ENCODE results near the gene TRNAU1AP. TPM values are rescaled to one million over a fixed set of nuclear protein-coding genes. Genes with fewer than 3 reads are reported as not detected.
A peak's percentile ranks its signal among the peaks of the same experiment; 100 is the strongest.
"Not testable (repeated sequence)": the region's sequence is repeated elsewhere in the genome, so short reads cannot be mapped to it uniquely, and the experiment has no call there.

TRNAU1AP gene
- total RNA-seq, 8 experiments from 2014 or later = 11.7 to 40.1 (median 33.0) TPM

DNA sequence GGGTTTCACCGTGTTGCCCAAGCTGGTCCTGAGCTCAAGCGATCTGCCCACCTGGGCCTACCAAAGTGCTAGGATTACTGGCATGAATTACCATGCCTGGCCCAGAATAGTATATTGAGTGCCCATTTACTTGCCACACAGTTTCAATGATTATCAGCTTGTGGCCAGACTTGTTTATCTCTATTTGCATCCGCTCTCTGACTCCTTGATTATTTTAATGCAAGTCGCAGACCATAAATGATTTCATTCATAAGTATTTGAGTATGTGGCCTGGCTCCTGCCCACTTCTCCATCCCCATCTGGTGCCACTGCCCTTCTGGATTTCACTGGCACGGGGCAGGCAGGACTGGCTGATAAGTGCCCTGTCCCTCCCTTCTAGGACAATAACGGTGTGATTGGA lies 18.2 kb upstream of the TRNAU1AP start:
- Histone ChIP-seq H3K27ac (no peak overlapping the region), H3K4me1 (replicated peaks in 1 of 2) (no peaks in the 10 kb centered on the region), H3K4me3 (no peak overlapping the region)
- no peak for ATAC-seq (replicated peaks in 6 of 8)
- in situ Hi-C loops (cut with MboI; ENCODE audit: low pct_unique_long_range_greater_than_20kb in 2 of 9, low sequenced_read_pairs in 9 of 9, unreplicated experiment in 9 of 9) = no loop called here
- WGBS, 10 experiments = 73 to 100% (median 99%) methylated on average over 1 to 6 of the region's 6 CpGs

DNA sequence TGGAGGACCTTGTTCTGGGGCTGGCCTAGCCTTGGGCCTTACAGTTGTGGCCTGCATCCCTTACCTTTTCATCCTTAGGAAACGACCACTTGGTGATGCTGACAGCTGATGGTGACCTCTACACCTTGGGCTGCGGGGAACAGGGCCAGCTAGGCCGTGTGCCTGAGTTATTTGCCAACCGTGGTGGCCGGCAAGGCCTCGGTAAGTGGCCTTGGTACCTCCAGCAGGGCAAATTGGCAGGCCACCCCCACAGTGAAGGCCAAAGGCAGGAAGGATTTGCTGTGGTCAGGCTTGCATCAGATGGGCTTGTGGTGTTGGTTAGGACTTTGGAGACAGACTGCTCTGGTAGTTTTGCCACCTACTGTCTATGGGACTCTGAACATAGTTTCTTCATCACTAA lies 17.7 kb upstream of the TRNAU1AP start:
- in situ Hi-C loops (cut with MboI; ENCODE audit: low pct_unique_long_range_greater_than_20kb in 2 of 9, low sequenced_read_pairs in 9 of 9, unreplicated experiment in 9 of 9) = no loop called here
- ATAC-seq (replicated peaks in 6 of 8) = no peak
- 60 to 100% (median 94%) methylated on average over 1 to 6 of the region's 6 CpGs; no CpG with 5 or more reads in 6 of the 10 experiments for WGBS, 10 experiments

DNA sequence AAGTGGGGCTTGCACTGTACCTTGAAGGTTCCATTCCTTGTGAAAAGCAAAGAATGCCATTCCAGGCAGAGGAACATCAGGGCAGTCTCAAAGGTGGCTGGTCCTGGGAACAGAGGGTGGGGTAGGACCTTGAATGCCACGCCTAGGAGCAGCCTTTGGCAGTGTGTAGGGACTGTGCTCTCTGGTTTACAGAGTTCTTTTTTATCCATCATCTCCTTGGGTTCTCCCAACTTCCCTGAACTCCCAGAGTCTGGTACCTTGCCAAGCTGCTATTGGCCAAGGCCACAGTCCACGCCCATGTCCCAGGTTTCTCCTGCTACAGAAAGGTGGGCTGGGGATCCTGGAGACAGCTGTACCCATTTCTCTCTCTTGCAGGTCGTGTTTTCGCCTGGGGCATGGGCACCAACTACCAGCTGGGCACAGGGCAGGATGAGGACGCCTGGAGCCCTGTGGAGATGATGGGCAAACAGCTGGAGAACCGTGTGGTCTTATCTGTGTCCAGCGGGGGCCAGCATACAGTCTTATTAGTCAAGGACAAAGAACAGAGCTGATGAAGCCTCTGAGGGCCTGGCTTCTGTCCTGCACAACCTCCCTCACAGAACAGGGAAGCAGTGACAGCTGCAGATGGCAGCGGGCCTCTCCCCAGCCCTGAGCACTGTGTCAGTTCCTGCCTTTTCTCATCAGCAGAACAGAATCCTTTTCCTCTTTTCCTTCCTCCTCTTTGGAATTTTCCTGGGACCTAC lies 15.3 kb upstream of the TRNAU1AP start:
- no peak overlapping the region for H3K4me3 ChIP-seq
- H3K4me1 ChIP-seq (replicated peaks in 1 of 2) = no peaks in the 10 kb centered on the region
- WGBS, 10 experiments = 80 to 95% (median 86%) methylated on average over 1 to 8 of the region's 8 CpGs; no CpG with 5 or more reads in 3 of the 10 experiments
- H3K27ac ChIP-seq = no peak overlapping the region
- in situ Hi-C loops (cut with MboI; ENCODE audit: low pct_unique_long_range_greater_than_20kb in 2 of 9, low sequenced_read_pairs in 9 of 9, unreplicated experiment in 9 of 9) = no loop called here
- ATAC-seq (replicated peaks in 6 of 8) = no peak

More for the DNA sequence above, 17.7 kb upstream of the TRNAU1AP start:
- Histone ChIP-seq H3K4me1 (replicated peaks in 1 of 2) (no peaks in the 10 kb centered on the region), H3K4me3 (no peak overlapping the region), H3K27ac (no peak overlapping the region)

DNA sequence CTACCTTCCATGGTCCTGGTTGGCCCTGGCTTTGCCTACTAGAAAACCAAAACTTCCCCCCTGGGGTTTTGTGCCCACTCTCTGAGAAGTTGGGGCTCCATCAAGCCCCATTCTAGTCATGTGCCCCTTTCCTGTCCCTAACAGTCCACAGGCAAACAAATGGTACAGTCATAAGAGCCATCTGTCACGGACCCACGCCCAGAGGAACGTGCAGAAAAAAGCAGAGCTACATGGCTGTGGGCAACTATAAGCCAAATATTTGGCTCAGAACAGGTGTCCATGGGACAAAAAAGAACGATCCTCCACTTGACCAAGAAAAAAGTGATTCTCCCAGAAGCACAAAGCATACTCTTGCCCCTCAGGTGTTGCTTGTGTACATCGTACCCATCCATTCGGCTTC lies 14.6 kb upstream of the TRNAU1AP start:
- WGBS, 10 experiments = 83 to 100% (median 95%) methylated on average over 1 to 5 of the region's 6 CpGs; no CpG with 5 or more reads in 5 of the 10 experiments
- no peaks in the 10 kb centered on the region for H3K4me1 ChIP-seq (replicated peaks in 1 of 2)
- ATAC-seq (replicated peaks in 6 of 8) = no peak
- H3K27ac ChIP-seq = no peak overlapping the region
- in situ Hi-C loops (cut with MboI; ENCODE audit: low pct_unique_long_range_greater_than_20kb in 2 of 9, low sequenced_read_pairs in 9 of 9, unreplicated experiment in 9 of 9) = no loop called here
- H3K4me3 ChIP-seq = no peak overlapping the region

DNA sequence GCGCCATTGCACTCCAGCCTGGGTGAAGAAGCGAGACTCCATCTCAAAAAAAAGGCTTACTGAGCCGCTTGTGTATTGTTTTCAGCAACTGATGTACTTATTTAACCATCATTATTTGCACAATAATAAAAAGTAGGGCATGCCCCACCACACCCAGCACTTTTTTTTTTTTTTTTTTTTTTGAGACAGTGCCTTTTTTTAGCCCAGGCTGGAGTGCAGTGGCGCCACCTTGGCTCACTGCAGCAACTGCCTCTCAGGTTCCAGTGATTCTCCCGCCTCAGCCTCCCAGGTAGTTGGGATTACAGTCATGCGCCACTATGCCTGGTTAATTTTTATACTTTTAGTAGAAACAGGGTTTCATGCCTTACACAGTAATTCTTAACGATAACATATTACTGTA lies 12.2 kb upstream of the TRNAU1AP start:
- Histone ChIP-seq H3K27ac (no peak overlapping the region), H3K4me1 (replicated peaks in 1 of 2) (no peaks in the 10 kb centered on the region), H3K4me3 (no peak overlapping the region)
- ATAC-seq (replicated peaks in 6 of 8) = peak in 3 of 8 experiments; percentile 31 to 70 (median 50)
- in situ Hi-C loops (cut with MboI; ENCODE audit: low pct_unique_long_range_greater_than_20kb in 2 of 9, low sequenced_read_pairs in 9 of 9, unreplicated experiment in 9 of 9) = no loop called here
- 70 to 100% (median 90%) methylated on average over 1 to 6 of the region's 7 CpGs; no CpG with 5 or more reads in 3 of the 10 experiments for WGBS, 10 experiments

DNA sequence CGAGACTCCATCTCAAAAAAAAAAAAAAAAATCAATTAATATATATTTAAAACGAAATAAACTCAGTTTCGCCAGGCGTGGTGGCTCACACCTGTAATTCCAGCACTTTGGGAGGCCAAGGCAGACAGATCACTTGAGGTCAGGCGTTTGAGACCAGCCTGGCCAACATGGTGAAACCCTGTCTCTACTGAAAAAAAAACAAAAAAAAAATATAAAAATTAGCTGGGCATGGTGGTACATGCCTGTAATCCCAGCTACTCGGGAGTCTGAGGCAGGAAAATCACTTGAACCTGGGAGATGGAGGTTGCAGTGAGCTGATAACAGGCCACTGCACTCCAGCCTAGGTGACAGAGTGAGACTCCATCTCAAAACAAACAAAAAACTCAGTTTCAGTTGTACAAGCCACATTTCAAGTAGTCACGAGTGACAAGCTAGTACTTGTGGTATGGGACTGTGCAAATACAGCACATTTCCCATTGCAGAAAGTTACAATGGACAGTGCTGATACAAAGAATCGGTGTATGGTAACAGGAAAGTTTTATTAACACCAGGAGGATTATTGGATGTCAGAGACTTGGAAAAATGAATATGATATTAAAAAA lies 11.4 kb upstream of the TRNAU1AP start:
- ATAC-seq (replicated peaks in 6 of 8) = peak in 1 of 8 experiments; percentile 86
- WGBS, 10 experiments = 67 to 100% (median 88%) methylated on average over 1 to 7 of the region's 8 CpGs
- H3K4me3 ChIP-seq; H3K4me1 ChIP-seq (replicated peaks in 1 of 2); H3K27ac ChIP-seq; in situ Hi-C loops (cut with MboI; ENCODE audit: low pct_unique_long_range_greater_than_20kb in 2 of 9, low sequenced_read_pairs in 9 of 9, unreplicated experiment in 9 of 9): not testable (repeated sequence)

DNA sequence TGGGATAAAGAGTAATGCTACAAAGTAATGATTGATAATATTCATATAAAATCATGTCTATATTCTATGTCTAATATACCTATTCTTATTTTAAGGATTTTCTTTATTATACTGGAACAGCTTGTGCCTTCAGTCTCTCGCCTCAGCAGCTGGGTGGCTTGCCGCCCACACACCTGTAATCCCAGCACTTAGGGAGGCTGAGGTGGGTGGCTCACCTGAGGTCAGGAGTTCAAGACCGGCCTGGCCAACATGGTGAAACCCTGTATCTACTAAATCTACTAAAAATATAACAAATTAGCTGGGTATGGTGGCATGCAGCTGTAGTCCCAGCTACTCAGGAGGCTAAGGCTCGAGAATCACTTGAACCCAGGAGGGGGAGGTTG lies 7.6 kb upstream of the TRNAU1AP start:
- Histone ChIP-seq H3K27ac (no peak overlapping the region), H3K4me1 (replicated peaks in 1 of 2) (no peaks in the 10 kb centered on the region), H3K4me3 (no peak overlapping the region)
- in situ Hi-C loops (cut with MboI; ENCODE audit: low pct_unique_long_range_greater_than_20kb in 2 of 9, low sequenced_read_pairs in 9 of 9, unreplicated experiment in 9 of 9) = no loop called here
- WGBS, 10 experiments = 71 to 100% (median 96%) methylated on average over 1 to 4 of the region's 4 CpGs; no CpG with 5 or more reads in 3 of the 10 experiments
- ATAC-seq (replicated peaks in 6 of 8) = no peak

DNA sequence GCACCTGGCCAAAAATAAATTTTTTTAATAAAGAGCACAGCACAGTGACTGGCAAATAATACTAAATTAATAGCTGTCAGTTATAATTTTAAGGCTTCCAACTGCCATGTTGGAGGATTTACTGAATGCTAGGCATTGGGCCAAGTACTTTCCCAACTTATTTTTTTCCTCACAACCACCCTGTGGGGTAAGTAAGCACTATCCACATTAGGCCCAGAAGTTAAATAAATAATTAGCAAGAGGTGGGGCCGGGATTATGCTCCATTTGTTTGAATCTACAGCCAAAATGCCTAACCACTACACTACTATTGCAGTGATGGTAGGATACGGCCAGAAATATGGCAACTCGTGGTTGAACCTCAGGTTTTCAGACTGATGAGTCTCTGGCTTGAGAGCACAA lies 4.6 kb upstream of the TRNAU1AP start:
- ATAC-seq (replicated peaks in 6 of 8) = no peak
- in situ Hi-C loops (cut with MboI; ENCODE audit: low pct_unique_long_range_greater_than_20kb in 2 of 9, low sequenced_read_pairs in 9 of 9, unreplicated experiment in 9 of 9) = no loop called here
- peaks cover 0 to 3% of the 10 kb centered on the region in 2 donors for H3K4me1 ChIP-seq (replicated peaks in 1 of 2)

DNA sequence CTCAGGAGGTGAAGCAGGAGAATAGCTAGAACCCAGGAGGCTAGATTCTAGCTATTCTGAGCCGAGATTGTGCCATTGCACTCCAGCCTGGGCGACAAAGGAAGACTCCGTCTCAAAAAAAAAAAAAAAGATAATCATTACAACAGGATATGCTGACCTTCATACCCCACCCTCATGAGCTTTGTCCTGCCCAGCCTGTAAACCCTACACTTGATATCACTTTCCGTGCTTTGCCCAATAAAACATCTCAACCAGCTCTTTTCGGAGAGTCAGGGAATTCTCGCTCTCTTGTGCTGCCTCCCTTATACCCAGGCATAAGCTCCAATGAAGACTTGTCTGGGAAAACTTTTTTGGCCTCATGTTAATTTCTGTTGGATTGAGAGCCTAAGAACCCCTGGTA lies 1.5 kb upstream of the TRNAU1AP start:
- H3K4me3 ChIP-seq = no peak overlapping the region
- in situ Hi-C loops (cut with MboI; ENCODE audit: low pct_unique_long_range_greater_than_20kb in 2 of 9, low sequenced_read_pairs in 9 of 9, unreplicated experiment in 9 of 9) = no loop called here
- no peak overlapping the region for H3K27ac ChIP-seq
- peaks cover 5 to 8% of the 10 kb centered on the region in 2 donors for H3K4me1 ChIP-seq (replicated peaks in 1 of 2)
- ATAC-seq (replicated peaks in 6 of 8) = no peak
- 60 to 100% (median 94%) methylated on average over 1 to 5 of the region's 6 CpGs; no CpG with 5 or more reads in 2 of the 10 experiments for WGBS, 10 experiments

More for the DNA sequence above, 4.6 kb upstream of the TRNAU1AP start:
- 30 to 88% (median 76%) methylated on average over 1 to 3 of the region's 3 CpGs; no CpG with 5 or more reads in 2 of the 10 experiments for WGBS, 10 experiments
- H3K27ac ChIP-seq = no peak overlapping the region
- no peak overlapping the region for H3K4me3 ChIP-seq

DNA sequence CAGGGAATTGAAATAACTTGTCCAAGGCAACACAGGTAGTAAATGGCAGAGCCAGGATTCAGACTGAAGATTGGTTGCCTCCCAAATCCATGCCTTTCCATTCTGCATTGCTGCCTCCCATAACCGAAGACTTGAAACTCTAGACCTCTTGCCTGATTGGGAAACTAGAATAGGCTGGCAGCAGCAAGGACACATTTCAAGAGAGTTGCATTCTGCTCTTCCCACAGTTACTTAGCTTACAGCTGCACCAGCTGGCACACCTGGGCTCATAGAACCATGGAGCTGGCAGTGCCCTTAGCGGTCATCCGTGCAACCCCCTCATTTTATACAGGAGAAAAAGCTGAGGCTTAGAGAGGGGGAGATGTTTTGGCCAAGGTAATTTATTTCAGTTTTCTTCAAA lies 8.0 kb downstream of the TRNAU1AP start:
- Histone ChIP-seq H3K4me3 (no peak overlapping the region), H3K4me1 (replicated peaks in 1 of 2) (no peaks in the 10 kb centered on the region), H3K27ac (no peak overlapping the region)
- 50 to 100% (median 91%) methylated on average over 1 to 3 of the region's 3 CpGs; no CpG with 5 or more reads in 1 of the 10 experiments for WGBS, 10 experiments
- no peak for ATAC-seq (replicated peaks in 6 of 8)
- in situ Hi-C loops (cut with MboI; ENCODE audit: low pct_unique_long_range_greater_than_20kb in 2 of 9, low sequenced_read_pairs in 9 of 9, unreplicated experiment in 9 of 9) = no loop called here

DNA sequence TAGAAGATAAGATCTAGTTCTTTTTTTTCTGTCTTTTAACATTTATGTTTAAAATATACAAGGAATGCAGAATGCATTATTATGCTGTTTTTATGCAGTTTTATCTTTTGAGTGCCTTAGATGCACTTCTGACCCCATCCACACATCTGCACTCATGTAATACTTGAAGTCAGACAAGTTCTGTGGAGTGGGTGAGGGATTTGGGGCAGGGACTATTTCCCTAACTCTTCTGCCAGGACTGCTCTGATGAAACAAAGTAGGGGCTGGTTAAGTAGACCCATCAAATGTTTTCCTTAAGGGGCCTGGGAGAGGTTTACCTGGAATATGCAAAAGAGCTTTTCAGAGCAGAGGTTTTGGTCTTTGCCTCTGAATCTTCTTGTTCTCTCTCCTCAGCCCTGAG lies 11.4 kb downstream of the TRNAU1AP start:
- peak in 2 of 8 experiments; percentile 30 to 83 for ATAC-seq (replicated peaks in 6 of 8)
- H3K27ac ChIP-seq = no peak overlapping the region
- no peak overlapping the region for H3K4me3 ChIP-seq
- no peaks in the 10 kb centered on the region for H3K4me1 ChIP-seq (replicated peaks in 1 of 2)
- in situ Hi-C loops (cut with MboI; ENCODE audit: low pct_unique_long_range_greater_than_20kb in 2 of 9, low sequenced_read_pairs in 9 of 9, unreplicated experiment in 9 of 9) = no loop called here

DNA sequence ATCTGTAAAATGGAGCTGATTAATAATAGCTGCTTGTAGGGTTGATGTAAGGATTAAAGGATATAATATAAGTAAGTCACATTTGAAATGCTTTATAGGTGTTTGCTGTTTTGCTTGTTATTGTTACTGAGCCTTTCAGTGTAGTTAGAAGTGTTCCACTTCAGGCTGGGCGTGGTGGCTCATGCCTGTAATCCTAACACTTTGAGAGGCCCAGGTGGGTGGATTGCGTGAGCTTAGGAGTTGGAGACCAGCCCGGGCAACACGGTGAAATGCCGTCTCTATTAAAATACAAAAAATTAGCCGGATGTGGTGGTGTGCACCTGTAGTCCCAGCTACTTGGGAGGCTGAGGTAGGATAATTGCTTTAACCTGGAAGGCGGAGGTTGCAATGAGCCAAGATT lies 12.2 kb downstream of the TRNAU1AP start:
- no peak for ATAC-seq (replicated peaks in 6 of 8)
- WGBS, 10 experiments = 80 to 100% (median 96%) methylated on average over 1 to 7 of the region's 7 CpGs; no CpG with 5 or more reads in 3 of the 10 experiments
- in situ Hi-C loops (cut with MboI; ENCODE audit: low pct_unique_long_range_greater_than_20kb in 2 of 9, low sequenced_read_pairs in 9 of 9, unreplicated experiment in 9 of 9) = no loop called here

DNA sequence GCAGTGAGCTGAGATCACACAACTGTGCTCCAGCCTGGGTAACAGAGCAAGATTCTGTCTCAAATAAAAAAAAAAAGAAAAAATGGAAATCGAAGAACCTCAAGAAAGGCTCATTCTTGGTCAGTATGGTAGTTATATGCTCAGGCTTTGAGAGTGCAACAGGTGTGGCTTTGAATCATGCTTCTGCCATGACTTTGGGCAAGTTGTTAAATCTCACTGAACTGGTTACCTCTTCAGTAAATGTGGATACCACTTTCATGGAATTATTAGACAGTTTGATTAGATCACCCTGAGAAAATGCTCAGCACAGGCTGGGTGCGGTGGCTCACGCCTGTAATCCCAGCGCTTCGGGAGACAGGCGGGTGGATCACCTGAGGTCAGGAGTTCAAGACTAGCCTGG lies 12.8 kb downstream of the TRNAU1AP start:
- WGBS, 10 experiments = 89 to 100% (median 94%) methylated on average over 1 to 6 of the region's 6 CpGs; no CpG with 5 or more reads in 4 of the 10 experiments
- no peaks in the 10 kb centered on the region for H3K4me1 ChIP-seq (replicated peaks in 1 of 2)

More for the DNA sequence above, 12.2 kb downstream of the TRNAU1AP start:
- Histone ChIP-seq H3K27ac (no peak overlapping the region), H3K4me1 (replicated peaks in 1 of 2) (no peaks in the 10 kb centered on the region), H3K4me3 (no peak overlapping the region)

More for the DNA sequence above, 12.8 kb downstream of the TRNAU1AP start:
- in situ Hi-C loops (cut with MboI; ENCODE audit: low pct_unique_long_range_greater_than_20kb in 2 of 9, low sequenced_read_pairs in 9 of 9, unreplicated experiment in 9 of 9) = no loop called here
- no peak for ATAC-seq (replicated peaks in 6 of 8)
- H3K27ac ChIP-seq = no peak overlapping the region
- no peak overlapping the region for H3K4me3 ChIP-seq
